Measurements from ENCODE around the gene ITPKA.

- no peak for TF ChIP-seq POLR2A (IDR thresholded peaks at IDR 0.05)
- TF ChIP-seq, protein P1, sequence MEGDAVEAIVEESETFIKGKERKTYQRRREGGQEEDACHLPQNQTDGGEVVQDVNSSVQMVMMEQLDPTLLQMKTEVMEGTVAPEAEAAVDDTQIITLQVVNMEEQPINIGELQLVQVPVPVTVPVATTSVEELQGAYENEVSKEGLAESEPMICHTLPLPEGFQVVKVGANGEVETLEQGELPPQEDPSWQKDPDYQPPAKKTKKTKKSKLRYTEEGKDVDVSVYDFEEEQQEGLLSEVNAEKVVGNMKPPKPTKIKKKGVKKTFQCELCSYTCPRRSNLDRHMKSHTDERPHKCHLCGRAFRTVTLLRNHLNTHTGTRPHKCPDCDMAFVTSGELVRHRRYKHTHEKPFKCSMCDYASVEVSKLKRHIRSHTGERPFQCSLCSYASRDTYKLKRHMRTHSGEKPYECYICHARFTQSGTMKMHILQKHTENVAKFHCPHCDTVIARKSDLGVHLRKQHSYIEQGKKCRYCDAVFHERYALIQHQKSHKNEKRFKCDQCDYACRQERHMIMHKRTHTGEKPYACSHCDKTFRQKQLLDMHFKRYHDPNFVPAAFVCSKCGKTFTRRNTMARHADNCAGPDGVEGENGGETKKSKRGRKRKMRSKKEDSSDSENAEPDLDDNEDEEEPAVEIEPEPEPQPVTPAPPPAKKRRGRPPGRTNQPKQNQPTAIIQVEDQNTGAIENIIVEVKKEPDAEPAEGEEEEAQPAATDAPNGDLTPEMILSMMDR (IDR thresholded peaks at IDR 0.05), result no peak
Observed at GRCh38 chr15:41502795-41503668, 9.4 kb downstream of the ITPKA start.

Data from body of pancreas (tissue), 4 donors.